Epidermal melanocyte (primary cell): Measurements from ENCODE around the gene TMEM87B.
"Not testable (repeated sequence)": the region's sequence is repeated elsewhere in the genome, so short reads cannot be mapped to it uniquely, and the experiment has no call there.

Experiments
- DNase-seq: peaks from one replicate; pipeline ENCODE4 v3.0.0; 2011; ENCODE audit warnings: low spot score; ENCODE audit not compliant: insufficient read length

The TMEM87B gene

GRCh38 chr2:112121682-112122254 lies 66.7 kb downstream of the TMEM87B start:
- no peak for DNase-seq

GRCh38 chr2:112129060-112129459 lies 74.0 kb downstream of the TMEM87B start:
- DNase-seq, result no peak

- DNase-seq, result no peak
Measured at GRCh38 chr2:112133344-112133743, 78.3 kb downstream of the TMEM87B start.

GRCh38 chr2:112134120-112134519 lies 79.1 kb downstream of the TMEM87B start:
- DNase-seq, result no peak

- DNase-seq, result no peak
Measured at GRCh38 chr2:112136096-112136495, 81.0 kb downstream of the TMEM87B start.

- no peak for DNase-seq
Measured at GRCh38 chr2:112137516-112138158, 82.6 kb downstream of the TMEM87B start.

- no peak for DNase-seq
Measured at GRCh38 chr2:112138159-112139032, 83.3 kb downstream of the TMEM87B start, which contains the start of gene FBLN7. Gene FBLN7, plus strand, starts transcription at chr2:112138385. Its CDS starts 271 bp downstream, at chr2:112138656.

- DNase-seq, result not testable (repeated sequence)
Measured at GRCh38 chr2:112139033-112139614, 84.1 kb downstream of the TMEM87B start.

- DNase-seq, result not testable (repeated sequence)
Measured at GRCh38 chr2:112139661-112140204, 84.7 kb downstream of the TMEM87B start.

- DNase-seq, result no peak
Measured at GRCh38 chr2:112140205-112140802, 85.2 kb downstream of the TMEM87B start.

- DNase-seq, result no peak
Measured at GRCh38 chr2:112140899-112141625, 86.0 kb downstream of the TMEM87B start.

- DNase-seq, result no peak
Measured at GRCh38 chr2:112141626-112142007, 86.5 kb downstream of the TMEM87B start.

- DNase-seq, result no peak
Measured at GRCh38 chr2:112142525-112143078, 87.5 kb downstream of the TMEM87B start.

GRCh38 chr2:112143150-112143549 lies 88.1 kb downstream of the TMEM87B start:
- DNase-seq, result no peak

GRCh38 chr2:112144966-112145365 lies 89.9 kb downstream of the TMEM87B start:
- DNase-seq, result no peak

GRCh38 chr2:112147382-112148168 lies 92.5 kb downstream of the TMEM87B start:
- DNase-seq, result no peak

GRCh38 chr2:112148477-112148876 lies 93.4 kb downstream of the TMEM87B start:
- DNase-seq, result no peak

- no peak for DNase-seq
Measured at GRCh38 chr2:112149194-112149593, 94.1 kb downstream of the TMEM87B start.

GRCh38 chr2:112149866-112150435 lies 94.9 kb downstream of the TMEM87B start:
- DNase-seq, result no peak
